HG03066 (cell line): ENCODE results near the gene PHC2.
A peak's percentile ranks its signal among the peaks of the same experiment; 100 is the strongest.

Experiments
- ATAC-seq: cut with Tn5 transposase; IDR thresholded peaks from one replicate; pipeline ENCODE4 v1.9.1; 2021; ENCODE audit warnings: low read depth; ENCODE audit not compliant: unreplicated experiment

The PHC2 gene

DNA sequence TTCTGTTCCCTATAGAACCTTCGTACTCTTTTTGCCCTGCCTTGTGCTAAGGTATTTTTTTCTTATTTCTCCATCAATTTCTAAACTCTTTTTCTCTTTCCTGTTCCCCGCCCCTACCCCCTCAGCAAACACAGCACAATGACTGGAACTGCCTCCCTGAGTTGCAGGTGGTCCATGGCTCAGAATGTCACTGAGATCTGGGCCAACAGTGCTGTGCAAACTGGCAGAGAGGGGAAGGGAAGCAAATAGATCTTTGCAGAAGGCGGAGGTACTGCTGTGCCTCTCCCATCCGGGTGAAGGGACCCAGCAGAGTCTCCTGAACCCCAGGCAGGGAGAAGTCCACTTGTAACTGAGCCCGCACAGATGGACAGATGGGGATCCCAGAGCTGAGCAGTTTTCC is 77.4 kb downstream of the PHC2 start:
- ATAC-seq, result no peak

DNA sequence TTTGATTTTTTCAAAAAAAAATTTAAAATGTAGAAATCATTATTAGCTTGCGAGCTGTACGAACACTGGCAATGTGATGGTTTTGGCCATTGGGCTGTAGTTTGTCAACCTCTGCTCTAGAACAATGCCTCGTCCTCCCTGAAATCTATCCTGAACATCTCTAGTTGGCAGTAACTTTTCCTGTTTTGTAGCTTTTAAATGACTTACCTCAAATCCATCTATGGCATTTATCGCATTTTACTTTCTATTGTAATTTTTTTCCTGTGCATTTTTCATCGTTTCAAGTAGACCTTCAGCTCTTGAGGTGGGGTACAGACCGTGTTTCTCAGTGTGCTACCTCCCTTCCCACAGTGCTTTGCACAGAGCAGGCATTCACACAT is 79.6 kb downstream of the PHC2 start:
- no peak for ATAC-seq

DNA sequence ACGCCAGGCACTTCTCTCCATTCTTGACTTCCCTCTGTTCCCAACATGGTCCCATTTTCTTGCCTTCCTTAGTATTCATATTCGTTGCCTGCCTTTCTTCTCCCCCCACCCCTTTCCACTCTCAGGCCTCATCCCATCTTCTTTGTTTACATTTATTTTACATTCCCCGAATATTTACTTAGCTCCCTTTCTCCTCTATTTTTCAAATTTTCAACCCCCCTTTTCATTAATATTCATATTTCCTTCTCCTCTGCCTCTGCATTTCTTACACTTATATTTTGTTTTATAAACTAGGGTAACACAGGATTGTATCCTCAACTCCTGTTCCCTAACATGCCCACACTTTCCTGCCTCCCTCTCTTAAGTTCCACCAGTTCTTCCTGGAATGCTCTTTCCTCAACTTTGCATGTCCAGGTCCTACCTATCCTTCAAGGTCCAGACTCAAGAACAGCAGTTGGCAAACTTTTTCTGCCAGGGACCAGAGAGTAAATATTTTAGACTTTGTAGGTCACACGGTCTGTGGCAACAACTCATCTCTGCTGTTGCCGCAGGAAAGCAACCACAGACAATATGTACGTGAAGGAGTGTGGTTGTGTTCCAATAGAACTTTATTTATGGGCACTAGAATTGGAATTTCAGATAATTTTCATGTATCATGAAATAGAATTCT is 80.1 kb downstream of the PHC2 start:
- no peak for ATAC-seq

DNA sequence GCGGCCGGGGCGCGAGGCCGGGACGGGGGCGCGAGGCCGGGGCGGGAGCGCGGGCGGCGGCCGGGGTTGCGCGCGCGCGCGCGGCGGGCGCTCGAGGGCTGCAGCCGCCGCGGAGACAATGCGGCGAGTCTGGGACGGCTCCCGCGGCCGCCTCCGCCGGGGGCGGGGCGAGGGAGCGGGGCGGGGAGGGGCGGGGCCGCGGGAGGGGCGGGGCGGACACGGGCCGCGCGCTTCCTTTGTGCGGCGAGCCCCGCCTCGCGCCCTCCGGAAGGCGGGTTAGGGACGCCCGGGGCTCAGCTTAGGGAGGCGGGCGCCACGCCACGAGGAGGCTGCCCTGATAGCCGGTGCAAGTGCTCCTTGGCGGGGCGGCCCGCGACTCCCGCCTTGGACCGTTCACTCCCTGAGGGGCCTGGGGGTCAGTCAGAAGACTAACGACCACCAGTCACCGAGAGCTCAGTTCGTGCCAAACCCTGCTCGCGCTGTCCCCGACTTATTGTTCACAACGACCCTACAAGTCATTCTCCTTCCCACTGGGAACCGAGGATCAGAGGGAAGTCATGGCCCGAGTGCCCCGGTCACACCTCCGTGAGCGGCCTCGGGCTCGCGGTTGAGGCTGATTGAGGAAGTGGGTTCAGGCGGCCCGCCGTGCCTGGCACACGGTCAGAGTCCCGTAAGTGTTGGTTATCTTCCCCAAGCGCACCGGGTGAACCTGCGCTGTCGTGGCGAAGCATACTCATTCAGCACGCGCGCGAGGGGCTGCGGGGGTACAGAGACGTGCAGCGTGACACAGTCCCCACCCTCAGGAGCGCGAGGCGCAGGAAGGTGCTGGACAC is 80.9 kb downstream of the PHC2 start:
- peak; percentile 67 for ATAC-seq

DNA sequence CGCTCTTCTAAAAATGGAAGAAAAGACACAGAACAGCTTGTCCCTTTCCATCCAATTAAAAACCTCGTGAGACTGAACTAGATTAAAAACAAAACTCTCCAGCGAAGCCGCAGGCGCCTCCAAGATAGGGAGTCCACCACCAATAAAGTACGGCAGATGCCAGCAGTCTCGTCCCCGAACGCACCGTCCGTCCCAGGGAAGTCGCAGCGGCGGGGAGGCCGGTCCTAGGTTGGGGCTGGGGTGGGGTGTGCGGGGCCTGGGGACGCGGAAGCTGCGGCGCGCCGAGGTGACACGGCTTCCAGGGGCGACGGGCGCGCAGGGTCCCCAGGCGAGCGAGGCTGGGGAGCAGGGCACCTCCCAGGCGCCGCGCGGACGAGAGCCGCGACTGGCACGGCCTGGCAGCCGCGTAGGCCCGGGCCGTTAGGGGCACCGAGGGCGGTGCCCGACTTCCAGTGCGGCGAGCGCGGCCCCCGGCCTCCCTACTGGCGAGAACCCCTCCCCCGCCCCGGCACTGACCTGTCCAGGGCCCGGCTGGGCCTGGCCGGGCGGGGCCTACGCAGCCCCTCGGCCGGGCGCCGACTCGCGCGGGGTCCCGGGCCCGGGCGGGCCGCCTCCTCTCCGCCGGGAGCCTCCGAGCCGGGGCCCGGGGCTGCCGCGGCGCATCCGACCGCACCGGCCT is 81.7 kb downstream of the PHC2 start:
- peak; percentile 27 for ATAC-seq

DNA sequence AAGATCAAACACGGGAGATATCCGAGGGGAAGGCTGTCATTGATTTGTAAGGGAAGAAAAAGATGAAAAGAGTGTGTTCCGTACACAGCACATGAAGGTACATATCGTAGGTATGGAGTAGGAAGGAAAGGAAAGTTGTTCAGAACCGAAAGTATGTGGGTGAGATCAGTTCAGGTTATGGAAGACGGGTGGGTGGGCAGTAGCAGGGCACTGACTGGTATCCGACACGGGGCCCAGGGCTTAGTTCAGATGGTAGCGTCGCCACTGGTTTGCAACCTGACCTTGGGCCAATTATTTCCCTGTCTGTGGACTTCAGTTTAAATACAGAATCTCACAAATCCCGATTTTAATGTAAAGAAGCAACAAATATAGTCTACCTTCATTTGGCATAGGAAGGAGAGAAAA is 82.2 kb downstream of the PHC2 start:
- ATAC-seq, result no peak

DNA sequence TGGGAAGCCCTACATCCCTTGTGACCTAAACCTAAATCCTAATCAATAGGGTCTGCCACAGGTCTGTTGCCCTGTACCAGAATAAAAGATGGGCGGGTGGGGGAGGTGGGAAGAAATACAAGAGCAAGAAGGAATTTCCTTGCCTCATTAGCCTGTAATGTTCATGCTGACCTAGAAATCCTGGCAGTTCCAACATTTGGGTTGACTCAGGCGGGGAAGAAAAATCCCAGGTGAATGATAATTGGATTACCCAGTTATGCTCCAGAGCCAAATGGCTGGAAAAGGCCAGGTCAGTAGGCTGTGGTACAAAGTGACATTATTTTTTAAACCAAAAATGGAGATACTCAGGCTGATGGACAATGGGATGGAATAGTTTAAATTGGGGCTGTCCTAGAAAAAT is 82.7 kb downstream of the PHC2 start:
- no peak for ATAC-seq

DNA sequence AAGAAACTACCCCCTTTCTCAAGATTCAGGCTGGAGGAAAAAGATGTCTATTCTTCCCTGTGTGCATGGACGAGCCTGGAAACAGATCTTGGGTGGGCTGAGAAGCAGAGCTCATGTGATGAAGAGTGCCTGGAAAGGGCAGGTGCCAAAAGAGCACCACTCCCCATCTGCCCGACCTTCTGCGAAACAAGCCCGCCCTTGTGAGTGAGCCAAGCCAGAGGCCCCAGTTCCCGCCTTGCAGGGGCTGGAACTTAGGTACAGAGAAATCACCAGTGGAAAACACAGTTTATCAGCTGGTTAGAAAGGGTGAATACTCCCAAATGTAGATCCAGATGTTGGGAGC is 83.3 kb downstream of the PHC2 start:
- no peak for ATAC-seq

DNA sequence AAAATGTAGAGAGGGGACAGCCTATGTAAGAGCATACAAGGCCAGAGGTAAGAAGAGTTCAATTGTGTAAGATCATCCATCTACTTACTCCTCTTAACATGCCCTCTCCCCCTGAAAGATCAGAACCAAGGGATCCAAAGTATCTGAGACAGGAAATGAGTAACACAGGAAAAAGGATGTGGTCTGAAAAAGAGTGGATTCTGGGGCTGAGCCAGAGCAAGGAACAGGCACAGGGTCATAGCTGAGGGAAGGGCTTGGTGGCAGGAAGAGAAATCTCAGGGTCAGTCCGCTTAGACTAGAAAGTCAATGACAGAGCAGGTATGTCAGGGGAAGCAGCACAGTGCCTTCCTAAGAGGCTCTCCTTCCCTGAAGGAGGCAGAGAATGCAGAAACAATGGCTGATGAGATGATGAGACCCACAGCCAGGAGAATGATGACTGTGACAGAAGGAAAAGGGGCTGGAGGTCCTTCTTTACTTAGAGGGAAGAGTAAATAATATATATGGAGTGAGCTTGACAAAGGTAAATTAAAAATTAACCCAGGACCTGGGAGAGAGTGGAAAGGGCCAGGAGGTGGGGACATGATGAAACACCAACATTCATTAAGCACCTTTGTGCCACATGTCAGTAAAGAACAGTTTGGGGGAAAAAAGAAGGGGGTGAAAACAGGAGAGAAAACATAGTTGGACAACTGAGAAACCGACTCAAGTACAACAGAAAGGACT is 83.8 kb downstream of the PHC2 start:
- no peak for ATAC-seq

DNA sequence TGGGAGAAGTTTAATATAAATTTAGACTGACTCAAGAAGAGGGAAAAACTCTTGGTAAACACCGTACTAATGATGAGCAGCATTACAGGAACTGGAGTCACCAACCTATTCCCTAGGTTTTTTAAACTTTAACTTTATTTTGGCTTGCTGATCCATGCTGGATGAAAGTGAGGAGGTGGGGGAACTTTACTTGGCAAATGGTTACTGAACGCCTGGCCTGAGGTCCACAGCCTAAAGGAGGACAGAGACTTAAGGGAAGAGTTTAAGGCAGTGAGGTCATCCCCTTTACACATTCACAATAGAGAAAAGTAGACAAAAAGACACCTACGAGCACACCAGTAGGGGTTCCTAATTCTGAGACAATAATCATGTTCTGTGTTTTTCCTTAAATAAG is 84.4 kb downstream of the PHC2 start:
- ATAC-seq, result no peak

DNA sequence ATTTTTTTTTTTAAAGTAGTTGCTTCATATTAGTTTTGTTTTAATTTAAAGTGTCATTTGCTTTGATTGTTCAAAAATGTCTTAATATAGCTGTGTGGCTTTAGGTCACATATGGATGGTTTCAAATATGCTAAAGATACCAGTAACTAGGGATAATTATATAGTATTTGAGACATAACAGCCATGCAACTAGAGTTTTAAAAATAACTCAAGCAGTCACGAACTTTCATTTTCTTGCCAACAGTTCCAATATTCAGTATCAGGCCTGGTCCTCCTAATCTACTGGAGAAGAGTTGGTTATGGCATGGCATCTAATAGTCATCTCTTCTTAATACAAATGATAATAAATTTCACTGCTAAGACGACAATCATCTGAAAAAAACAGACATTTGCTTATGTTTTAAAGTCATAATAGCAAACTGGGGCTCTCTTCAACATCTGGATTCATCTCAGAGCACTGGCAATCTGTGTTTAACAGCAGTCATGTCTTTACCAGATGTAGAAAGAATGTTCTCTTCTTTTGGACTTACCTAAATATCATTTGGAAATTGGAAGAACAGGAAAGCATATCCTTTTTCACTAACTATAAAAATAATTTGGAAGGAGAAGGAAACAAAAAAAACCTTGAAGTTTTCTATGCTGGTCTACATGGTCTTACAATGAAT is 85.9 kb downstream of the PHC2 start:
- no peak for ATAC-seq

DNA sequence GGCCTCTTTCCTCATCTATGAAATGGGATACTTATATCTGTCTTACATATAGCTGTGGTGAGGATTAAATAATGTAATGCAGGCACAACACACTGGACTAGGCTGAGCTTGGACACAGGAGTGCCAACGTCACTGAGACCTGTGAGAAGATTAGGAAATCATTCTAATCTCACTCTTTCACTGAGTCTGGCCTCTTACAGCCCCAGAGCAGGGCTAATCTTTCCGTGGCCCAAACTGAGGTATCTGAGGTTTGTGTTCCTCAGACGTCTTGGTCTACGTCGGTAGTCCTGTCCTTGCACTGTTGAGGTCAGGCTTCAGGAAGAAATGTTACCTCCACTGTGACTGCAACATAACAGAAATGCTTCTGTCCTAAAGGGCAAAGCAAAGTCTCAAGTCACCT is 87.4 kb downstream of the PHC2 start:
- ATAC-seq, result no peak

DNA sequence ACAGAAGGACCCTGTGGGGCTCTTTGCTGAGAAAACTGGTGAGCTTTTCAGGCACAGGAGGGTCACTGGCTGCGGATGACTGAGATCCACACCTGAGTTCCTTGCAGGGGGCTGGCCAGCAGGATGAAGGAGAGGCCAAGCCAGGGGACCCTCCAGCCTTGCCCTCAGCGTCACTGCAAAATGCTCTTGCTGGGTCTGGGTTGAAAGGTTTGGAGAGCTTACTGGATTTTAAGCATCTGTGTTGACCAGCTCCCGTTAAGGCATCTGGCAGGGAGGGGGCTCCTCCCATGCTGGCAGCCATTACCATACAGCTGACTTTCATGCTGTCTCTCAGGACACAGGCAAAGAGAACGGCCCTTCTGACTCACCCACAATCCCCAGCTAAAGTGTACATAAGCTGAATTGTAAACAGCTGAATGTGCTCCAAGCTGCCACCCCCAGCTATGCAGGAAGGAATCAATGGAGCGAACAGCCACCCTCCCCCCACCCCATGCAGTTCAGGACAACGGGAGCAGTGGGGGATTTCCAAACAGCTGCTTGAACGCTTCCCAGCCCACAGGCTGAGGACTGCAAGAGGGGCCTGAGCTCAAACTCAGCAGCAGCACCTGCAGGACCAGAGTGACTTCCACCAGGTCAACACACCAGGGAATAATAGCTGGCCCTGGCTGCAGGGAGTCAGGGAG is 88.7 kb downstream of the PHC2 start:
- no peak for ATAC-seq

DNA sequence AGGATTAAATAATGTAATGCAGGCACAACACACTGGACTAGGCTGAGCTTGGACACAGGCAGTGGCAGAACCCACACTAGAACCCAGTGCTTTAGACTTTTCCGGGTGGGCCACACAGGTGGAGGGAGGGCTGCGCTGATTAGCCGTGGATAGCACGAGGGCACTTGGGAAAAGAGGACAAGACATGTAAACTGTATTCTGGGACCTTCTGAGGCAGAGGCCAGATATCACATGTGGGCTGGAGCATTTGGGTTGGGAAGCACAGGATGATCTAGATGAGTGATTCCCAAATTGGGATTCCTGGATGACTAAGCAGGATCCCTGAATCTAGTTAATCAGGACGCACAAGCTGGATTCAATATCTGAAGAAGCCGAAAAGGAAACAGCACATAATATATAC is 89.7 kb downstream of the PHC2 start:
- no peak for ATAC-seq

DNA sequence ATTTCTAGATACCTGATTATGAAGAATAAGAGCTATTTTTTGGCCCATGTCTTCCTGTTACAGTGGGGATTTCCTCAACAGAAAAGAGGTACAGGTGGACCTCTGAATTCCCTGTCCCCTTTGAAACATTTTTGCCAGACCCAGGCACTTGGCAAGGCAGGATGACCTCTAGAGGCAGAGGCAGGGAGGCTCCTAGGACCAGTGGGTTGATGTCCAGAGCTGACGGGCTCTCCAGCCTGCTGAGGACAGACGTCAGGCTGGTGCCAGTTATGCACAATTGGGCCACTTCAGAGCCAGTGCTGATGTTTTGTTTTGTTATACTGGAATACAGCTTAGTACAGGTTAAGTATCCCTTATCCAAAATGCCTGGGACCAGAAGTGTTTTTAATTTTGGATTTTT is 91.5 kb downstream of the PHC2 start:
- no peak for ATAC-seq

DNA sequence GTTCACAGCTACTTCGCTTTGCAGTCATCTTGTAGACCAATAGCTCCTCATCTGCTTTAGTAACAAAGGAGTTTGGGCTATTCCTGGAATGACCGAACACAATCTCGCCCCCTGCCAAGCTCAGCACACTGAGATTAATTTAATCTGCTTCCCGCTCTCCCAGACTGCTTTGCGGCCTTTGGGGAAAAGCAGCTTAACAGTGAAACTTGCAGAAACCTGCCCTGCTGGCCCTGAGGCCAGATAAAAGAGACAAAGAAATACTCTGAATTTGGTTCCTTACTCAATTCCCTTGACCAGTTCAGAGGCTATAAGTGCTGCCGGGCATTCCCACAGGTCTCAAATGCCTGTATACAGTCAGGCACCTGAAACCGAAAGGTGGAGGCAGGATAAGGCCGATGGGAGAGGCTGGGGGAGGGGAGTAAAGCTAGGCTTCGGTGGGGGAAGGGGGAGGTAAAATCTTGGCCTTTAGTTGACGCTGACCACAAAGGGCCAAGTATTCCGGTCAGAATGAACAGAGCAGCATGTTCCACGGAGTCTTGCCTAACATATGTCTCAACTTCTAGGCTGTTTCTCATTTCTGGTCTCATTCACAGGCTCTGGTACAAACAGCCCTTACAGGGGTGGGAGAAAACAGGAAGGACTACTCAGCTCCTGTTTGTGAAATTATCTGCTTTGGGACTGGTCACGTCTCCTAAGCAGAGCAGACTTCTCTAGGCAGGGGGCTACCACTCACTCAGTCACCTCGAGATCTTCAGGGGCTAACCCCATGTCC is 92.3 kb downstream of the PHC2 start:
- no peak for ATAC-seq

DNA sequence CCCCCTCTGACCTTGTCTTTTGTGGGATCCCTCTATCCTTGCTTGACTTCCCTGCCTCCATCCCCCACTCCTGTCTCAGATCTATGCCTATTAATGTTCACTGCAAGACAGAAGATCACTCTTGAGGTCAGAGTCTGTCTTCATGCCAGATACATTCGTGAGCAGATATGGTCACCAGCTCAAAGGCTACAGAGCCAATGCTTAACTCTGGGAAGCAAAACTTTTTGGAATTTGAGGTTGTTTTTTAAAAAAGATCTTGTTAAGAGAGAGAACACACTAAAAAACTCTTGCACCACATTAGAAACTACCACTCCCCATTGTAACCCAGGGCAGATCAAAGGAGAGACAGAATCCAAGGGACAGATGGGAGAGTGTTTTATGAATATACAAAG is 92.9 kb downstream of the PHC2 start:
- ATAC-seq, result no peak

DNA sequence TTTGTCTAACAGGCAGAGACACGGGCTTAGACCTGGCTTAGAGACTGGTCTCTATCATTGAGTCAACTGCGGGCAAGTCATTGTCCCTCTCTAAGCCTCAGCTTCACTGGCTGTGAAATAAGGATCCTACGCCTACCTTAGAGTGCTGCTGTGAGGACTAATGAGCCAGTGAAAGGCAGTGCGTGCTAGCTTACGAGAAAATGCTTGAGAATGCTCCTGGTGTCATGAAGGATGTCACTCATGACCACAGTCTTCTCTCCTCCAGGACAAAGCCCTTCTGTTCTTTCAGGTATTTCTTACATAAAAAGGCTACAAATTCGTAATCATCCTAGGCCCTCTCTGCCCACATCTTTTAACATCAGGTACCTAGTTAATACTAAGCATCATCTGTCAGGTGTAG is 93.5 kb downstream of the PHC2 start:
- no peak for ATAC-seq

DNA sequence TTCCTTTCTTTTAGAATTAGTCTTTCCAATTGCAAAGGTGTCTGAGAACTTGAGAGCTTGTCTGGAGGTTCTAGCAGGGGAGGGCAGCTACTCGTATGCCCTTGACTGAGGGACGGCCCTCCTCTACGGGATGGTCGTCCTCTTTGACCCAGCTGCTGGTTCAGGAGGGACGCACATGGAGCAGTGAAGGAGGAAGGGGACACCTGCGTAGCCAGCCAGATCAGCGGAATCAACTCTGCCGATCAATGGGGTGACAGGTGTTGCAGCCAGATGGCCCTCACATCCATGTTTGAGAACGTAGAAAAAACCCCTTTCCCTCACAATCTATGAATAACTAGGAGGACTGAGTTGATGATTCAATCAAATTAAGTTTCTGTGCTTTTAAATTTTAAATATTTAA is 94.3 kb downstream of the PHC2 start:
- ATAC-seq, result no peak
